Loucy (cell line): ENCODE results near the gene ENKUR.

Experiments
- H2AFZ ChIP-seq: fragments of 200-600 bp; sonication (generic); 2 replicates; pipeline ENCODE4 v1.6.0; 2016; ENCODE audit warnings: antibody characterized with exemption, mild to moderate bottlenecking, low read length, moderate library complexity
- H3F3A ChIP-seq: fragments of 200-600 bp; 2 replicates; pipeline ENCODE4 v1.6.0; 2016; ENCODE audit warnings: antibody characterized with exemption, low read depth, mild to moderate bottlenecking
- H3K27me3 ChIP-seq: fragments of 200-600 bp; sonication (generic); 2 replicates; pipeline ENCODE4 v1.6.1; 2014; ENCODE audit warnings: low read length, mild to moderate bottlenecking; ENCODE audit not compliant: insufficient read depth, poor library complexity, severe bottlenecking
- H3K36me3 ChIP-seq: fragments of 200-600 bp; sonication (generic); 2 replicates; pipeline ENCODE4 v1.6.1; 2016; ENCODE audit warnings: low read length; ENCODE audit not compliant: insufficient read depth
- H3K4me1 ChIP-seq: fragments of 200-600 bp; sonication (generic); 2 replicates; pipeline ENCODE4 v1.5.1; 2014; ENCODE audit warnings: low read length, mild to moderate bottlenecking; ENCODE audit not compliant: insufficient read depth, poor library complexity, severe bottlenecking
- H3K4me2 ChIP-seq: fragments of 200-600 bp; sonication (generic); 2 replicates; pipeline ENCODE4 v1.6.0; 2014; ENCODE audit warnings: antibody characterized with exemption, low read length, low read depth, mild to moderate bottlenecking; ENCODE audit not compliant: poor library complexity, severe bottlenecking
- H3K4me3 ChIP-seq: fragments of 200-600 bp; sonication (generic); 2 replicates; pipeline ENCODE4 v1.5.1; 2014; ENCODE audit warnings: low read length, mild to moderate bottlenecking, mixed read lengths; ENCODE audit not compliant: poor library complexity, severe bottlenecking
- H3K79me2 ChIP-seq: fragments of 200-600 bp; sonication (generic); 2 replicates; pipeline ENCODE4 v1.6.1; 2014; ENCODE audit warnings: low read length; ENCODE audit not compliant: insufficient read depth
- H3K9ac ChIP-seq: fragments of 200-600 bp; sonication (generic); 2 replicates; pipeline ENCODE4 v1.6.0; 2014; ENCODE audit warnings: mild to moderate bottlenecking, low read depth, low read length, moderate library complexity; ENCODE audit not compliant: poor library complexity, severe bottlenecking
- H3K9me2 ChIP-seq: fragments of 200-600 bp; sonication (generic); replicated peaks from 2 replicates; pipeline ENCODE4 v1.6.1; 2016; ENCODE audit warnings: low read depth, low read length, mixed read lengths
- H3K9me3 ChIP-seq: fragments of 200-600 bp; sonication (generic); 2 replicates; pipeline ENCODE4 v1.6.1; 2014; ENCODE audit warnings: mild to moderate bottlenecking, antibody characterized with exemption, low read length, low read depth; ENCODE audit not compliant: insufficient read depth
- H4K20me1 ChIP-seq: fragments of 200-600 bp; sonication (generic); 2 replicates; pipeline ENCODE4 v1.6.0; 2014; ENCODE audit warnings: antibody characterized with exemption, low read length, mild to moderate bottlenecking; ENCODE audit not compliant: insufficient read depth, poor library complexity, severe bottlenecking
- CTCF ChIP-seq: fragments of 200-600 bp; sonication (generic); conservative IDR thresholded peaks from 2 replicates; pipeline ENCODE4 v1.5.1; 2014; ENCODE audit warnings: mild to moderate bottlenecking, antibody characterized with exemption, low read length
- EZH2phosphoT487 ChIP-seq: fragments of 200-600 bp; IDR thresholded peaks from 2 replicates; pipeline ENCODE4 v1.6.1; 2018; ENCODE audit warnings: antibody characterized with exemption, mild to moderate bottlenecking, moderate library complexity, borderline replicate concordance

Gene ENKUR

GRCh38 chr10:24961582-24961981, 54.4 kb downstream of the ENKUR start:
- Histone ChIP-seq H3K9ac (no peak overlapping the region), H3K4me3 (no peak overlapping the region), H2AFZ (no peak overlapping the region), H3K9me2 (no peaks in the 10 kb centered on the region), H3K4me1 (no peaks in the 10 kb centered on the region), H3K36me3 (no peaks in the 10 kb centered on the region), H3K79me2 (no peaks in the 10 kb centered on the region), H3K27me3 (no peaks in the 10 kb centered on the region), H4K20me1 (no peaks in the 10 kb centered on the region), H3F3A (no peaks in the 10 kb centered on the region), H3K9me3 (no peaks in the 10 kb centered on the region), H3K4me2 (no peak overlapping the region)
- TF ChIP-seq CTCF (no peak), EZH2phosphoT487 (no peak)

- Histone ChIP-seq H3K27me3 (no peaks in the 10 kb centered on the region), H3K4me3 (no peak overlapping the region), H3K4me1 (no peaks in the 10 kb centered on the region), H3K9me3 (no peaks in the 10 kb centered on the region), H3K9me2 (no peaks in the 10 kb centered on the region), H4K20me1 (no peaks in the 10 kb centered on the region), H3K36me3 (no peaks in the 10 kb centered on the region), H3F3A (no peaks in the 10 kb centered on the region), H3K79me2 (no peaks in the 10 kb centered on the region), H3K9ac (no peak overlapping the region), H3K4me2 (no peak overlapping the region), H2AFZ (no peak overlapping the region)
- TF ChIP-seq CTCF (no peak), EZH2phosphoT487 (no peak)
These were observed 56.6 kb downstream of the ENKUR start for GRCh38 chr10:24959382-24959730.

GRCh38 chr10:24958721-24959381, 57.1 kb downstream of the ENKUR start:
- Histone ChIP-seq H3K36me3 (no peaks in the 10 kb centered on the region), H3K9me3 (no peaks in the 10 kb centered on the region), H3K9me2 (no peaks in the 10 kb centered on the region), H3F3A (no peaks in the 10 kb centered on the region), H3K4me1 (no peaks in the 10 kb centered on the region), H3K79me2 (no peaks in the 10 kb centered on the region), H3K4me2 (no peak overlapping the region), H4K20me1 (no peaks in the 10 kb centered on the region), H3K27me3 (no peaks in the 10 kb centered on the region), H2AFZ (no peak overlapping the region), H3K9ac (no peak overlapping the region), H3K4me3 (no peak overlapping the region)
- TF ChIP-seq CTCF (no peak), EZH2phosphoT487 (no peak)
